Endodermal cell (in vitro differentiated cells): ENCODE data around the gene UBE2H. TPM values are rescaled to one million over a fixed set of nuclear protein-coding genes. Genes with fewer than 3 reads are reported as not detected.

Experiments used
- DNase-seq: peaks from one replicate; pipeline ENCODE4 v3.0.0-alpha.2; 2017
- H3K27ac ChIP-seq: 2 replicates; pipeline ENCODE4 v1.5.1; 2013; ENCODE audit warnings: mild to moderate bottlenecking, low read depth, low read length, moderate library complexity
- H3K27me3 ChIP-seq: 2 replicates; pipeline ENCODE4 v1.6.1; 2013; ENCODE audit warnings: mild to moderate bottlenecking, low read length, moderate library complexity; ENCODE audit not compliant: insufficient read depth, control insufficient read depth, poor library complexity, severe bottlenecking
- H3K36me3 ChIP-seq: 2 replicates; pipeline ENCODE4 v1.7.0; 2013; ENCODE audit warnings: mild to moderate bottlenecking, low read length, moderate library complexity; ENCODE audit not compliant: control insufficient read depth, insufficient read depth
- H3K4me1 ChIP-seq: one replicate; pipeline ENCODE4 v1.7.0; 2013; ENCODE audit warnings: low read length; ENCODE audit not compliant: control insufficient read depth, insufficient read depth
- H3K4me3 ChIP-seq: 2 replicates; pipeline ENCODE4 v1.5.1; 2013; ENCODE audit warnings: mild to moderate bottlenecking, low read length, moderate library complexity
- H3K9ac ChIP-seq: 2 replicates; pipeline ENCODE4 v1.6.1; 2013; ENCODE audit warnings: mild to moderate bottlenecking, low read length, moderate library complexity; ENCODE audit not compliant: poor library complexity, severe bottlenecking; ENCODE audit errors: extremely low read depth
- H3K9me3 ChIP-seq: 2 replicates; pipeline ENCODE4 v1.6.1; 2013; ENCODE audit warnings: mild to moderate bottlenecking, low read length, moderate library complexity; ENCODE audit not compliant: control insufficient read depth
- H3K27ac Mint-ChIP-seq: 2 replicates; pipeline ENCODE4 v1.8.0; 2020; ENCODE audit warnings: mixed read lengths
- H3K27me3 Mint-ChIP-seq: 2 replicates; pipeline ENCODE4 v1.8.0; 2021; ENCODE audit warnings: mild to moderate bottlenecking, mixed read lengths; ENCODE audit not compliant: insufficient read depth
- H3K36me3 Mint-ChIP-seq: 2 replicates; pipeline ENCODE4 v1.8.0; 2020; ENCODE audit warnings: low read depth, mixed read lengths
- H3K4me1 Mint-ChIP-seq: 2 replicates; pipeline ENCODE4 v1.8.0; 2020; ENCODE audit warnings: mixed read lengths
- H3K4me3 Mint-ChIP-seq: 2 replicates; pipeline ENCODE4 v1.8.0; 2020; ENCODE audit warnings: mild to moderate bottlenecking, moderate library complexity, mixed read lengths
- H3K9me3 Mint-ChIP-seq: 2 replicates; pipeline ENCODE4 v1.8.0; 2020; ENCODE audit warnings: mild to moderate bottlenecking, mixed read lengths
- WGBS, 2 experiments: methylation state at CpG; one replicate each; pipeline versions ENCODE4 v1.1.5 to v1.1.7; 2013; ENCODE audit warnings: missing lambda C conversion rate in 2 of 2, mixed read lengths in 1 of 2; ENCODE audit not compliant: insufficient coverage in 1 of 2, insufficient read length in 1 of 2; 5-methylcytosine and 5-hydroxymethylcytosine counted together
- total RNA-seq, 2 donors: library from RNA; stranded (reverse); fragmentation: NEBNext Ultra II Directional in 1 of 2; extraction: Animal tissue kit (Norgen Biotek cat#: 25700) in 1 of 2; gene quantifications; 2 replicates in 1 of 2; 3 replicates in 1 of 2; pipeline ENCODE4 v1.2.1, GENCODE V29; 2021
- TF ChIP-seq, protein P1 (sequence below): fragments of 200-600 bp; sonication (generic); conservative IDR thresholded peaks from 2 replicates; pipeline ENCODE4 v1.5.0; 2021; ENCODE audit warnings: antibody characterized with exemption, mild to moderate bottlenecking

The UBE2H gene
- total RNA-seq, 2 donors from 2014 or later: 74.5 to 74.7 TPM

DNA sequence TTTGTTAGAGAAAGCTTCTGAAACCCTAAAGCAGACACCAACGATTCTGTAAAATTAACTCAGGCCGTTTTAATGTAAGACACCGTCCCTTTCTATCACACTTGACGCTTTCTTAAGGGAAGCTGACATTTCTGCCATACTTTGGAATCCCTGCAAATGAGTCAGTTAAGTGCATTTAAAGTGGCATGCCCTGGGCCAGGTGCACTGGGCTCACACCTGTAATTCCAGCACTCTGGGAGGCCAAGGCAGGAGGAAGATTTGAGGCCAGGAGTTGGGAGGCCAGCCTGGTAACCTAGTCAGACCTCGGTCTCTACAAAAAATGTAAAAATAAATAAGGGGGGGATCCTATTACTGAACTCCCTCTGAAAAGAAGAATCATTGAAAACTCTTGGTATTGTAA is 4.4 kb downstream of the UBE2H start:
- TF ChIP-seq, protein P1, sequence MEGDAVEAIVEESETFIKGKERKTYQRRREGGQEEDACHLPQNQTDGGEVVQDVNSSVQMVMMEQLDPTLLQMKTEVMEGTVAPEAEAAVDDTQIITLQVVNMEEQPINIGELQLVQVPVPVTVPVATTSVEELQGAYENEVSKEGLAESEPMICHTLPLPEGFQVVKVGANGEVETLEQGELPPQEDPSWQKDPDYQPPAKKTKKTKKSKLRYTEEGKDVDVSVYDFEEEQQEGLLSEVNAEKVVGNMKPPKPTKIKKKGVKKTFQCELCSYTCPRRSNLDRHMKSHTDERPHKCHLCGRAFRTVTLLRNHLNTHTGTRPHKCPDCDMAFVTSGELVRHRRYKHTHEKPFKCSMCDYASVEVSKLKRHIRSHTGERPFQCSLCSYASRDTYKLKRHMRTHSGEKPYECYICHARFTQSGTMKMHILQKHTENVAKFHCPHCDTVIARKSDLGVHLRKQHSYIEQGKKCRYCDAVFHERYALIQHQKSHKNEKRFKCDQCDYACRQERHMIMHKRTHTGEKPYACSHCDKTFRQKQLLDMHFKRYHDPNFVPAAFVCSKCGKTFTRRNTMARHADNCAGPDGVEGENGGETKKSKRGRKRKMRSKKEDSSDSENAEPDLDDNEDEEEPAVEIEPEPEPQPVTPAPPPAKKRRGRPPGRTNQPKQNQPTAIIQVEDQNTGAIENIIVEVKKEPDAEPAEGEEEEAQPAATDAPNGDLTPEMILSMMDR: no peak
- H3K4me1 ChIP-seq: peaks cover 13% of the 10 kb centered on the region
- peaks cover 16% of the 10 kb centered on the region for H3K9me3 ChIP-seq
- Mint-ChIP-seq H3K27me3 (no peaks in the 10 kb centered on the region), H3K9me3 (peaks cover 11% of the 10 kb centered on the region), H3K4me1 (peaks cover 18% of the 10 kb centered on the region), H3K36me3 (peaks cover 37% of the 10 kb centered on the region), H3K4me3 (no peak overlapping the region), H3K27ac (no peak overlapping the region)
- no peak for DNase-seq
- H3K36me3 ChIP-seq: peaks cover 24% of the 10 kb centered on the region
- WGBS, 2 experiments: 94 to 95% methylated on average over 5 of the region's 5 CpGs
- H3K27me3 ChIP-seq: no peaks in the 10 kb centered on the region
- H3K9ac ChIP-seq: peak overlapping the region; percentile 85
- peak overlapping the region; percentile 89 for H3K4me3 ChIP-seq
- H3K27ac ChIP-seq: peak overlapping the region; percentile 89

DNA sequence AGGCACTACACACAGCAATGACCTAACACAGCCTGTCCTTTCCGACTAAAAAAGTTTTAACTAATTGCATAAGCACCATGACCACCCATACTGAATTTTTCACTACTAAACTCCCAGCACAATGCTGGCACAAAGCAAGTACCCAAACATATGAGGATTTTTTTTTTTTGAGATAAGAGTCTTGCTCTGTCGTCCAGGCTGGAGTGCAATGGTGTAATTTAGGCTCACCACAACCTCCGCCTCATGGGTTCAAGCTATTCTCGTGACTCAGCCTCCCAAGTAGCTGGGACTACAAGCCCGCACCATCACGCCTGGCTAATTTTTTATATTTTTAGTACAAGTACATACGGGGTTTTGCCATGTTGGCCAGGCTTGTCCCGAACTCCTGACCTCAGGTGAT is 5.1 kb downstream of the UBE2H start:
- Mint-ChIP-seq H3K27ac (peak overlapping the region; percentile 21), H3K9me3 (peaks cover 11% of the 10 kb centered on the region), H3K4me1 (peaks cover 14% of the 10 kb centered on the region), H3K4me3 (no peak overlapping the region), H3K27me3 (no peaks in the 10 kb centered on the region), H3K36me3 (peaks cover 43% of the 10 kb centered on the region)
- H3K4me1 ChIP-seq: peaks cover 10% of the 10 kb centered on the region
- no peaks in the 10 kb centered on the region for H3K27me3 ChIP-seq
- H3K4me3 ChIP-seq: no peak overlapping the region
- TF ChIP-seq, protein P1: no peak
- peaks cover 30% of the 10 kb centered on the region for H3K36me3 ChIP-seq
- no peak for DNase-seq
- WGBS, 2 experiments: 94% methylated on average over 8 of the region's 8 CpGs
- no peak overlapping the region for H3K9ac ChIP-seq
- H3K9me3 ChIP-seq: peaks cover 16% of the 10 kb centered on the region
- H3K27ac ChIP-seq: no peak overlapping the region

DNA sequence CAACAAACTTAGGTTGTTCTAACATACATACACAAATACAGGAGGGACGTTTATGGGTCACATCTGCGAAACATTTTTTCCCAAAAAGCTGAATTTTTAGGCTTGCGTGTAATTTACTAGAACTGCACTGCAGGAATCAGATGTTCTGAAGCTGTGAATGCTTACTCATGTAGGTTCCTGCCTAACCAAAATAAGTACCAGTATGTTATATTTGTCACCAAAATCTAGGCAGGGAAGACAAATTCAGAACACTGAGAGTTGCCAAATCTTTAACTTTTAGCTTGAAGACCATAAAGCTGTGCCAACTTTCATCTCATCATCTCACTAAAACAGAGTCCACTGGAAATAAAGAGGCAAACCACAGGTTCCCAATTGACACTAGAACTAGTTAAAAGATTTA is 5.7 kb downstream of the UBE2H start:
- no peaks in the 10 kb centered on the region for H3K27me3 ChIP-seq
- H3K36me3 ChIP-seq: peaks cover 36% of the 10 kb centered on the region
- no peak overlapping the region for H3K27ac ChIP-seq
- WGBS, 2 experiments: 95% methylated on average over 3 of the region's 3 CpGs
- H3K4me1 Mint-ChIP-seq: peaks cover 14% of the 10 kb centered on the region
- H3K4me3 Mint-ChIP-seq: no peak overlapping the region
- peak overlapping the region; percentile 30 for H3K27ac Mint-ChIP-seq
- H3K9ac ChIP-seq: no peak overlapping the region
- no peak for DNase-seq
- H3K4me3 ChIP-seq: no peak overlapping the region
- peaks cover 47% of the 10 kb centered on the region for H3K36me3 Mint-ChIP-seq
- peaks cover 16% of the 10 kb centered on the region for H3K9me3 ChIP-seq
- TF ChIP-seq, protein P1: no peak
- H3K27me3 Mint-ChIP-seq: no peaks in the 10 kb centered on the region
- peaks cover 10% of the 10 kb centered on the region for H3K4me1 ChIP-seq
- H3K9me3 Mint-ChIP-seq: peaks cover 11% of the 10 kb centered on the region
